GM12878 (cell line): Measurements from ENCODE around the gene AP3B2. TPM values are rescaled to one million over a fixed set of nuclear protein-coding genes. Genes with fewer than 3 reads are reported as not detected.

Source experiments
- ATAC-seq: fragments of 200-7000 bp; cut with Tn5 transposase; 3 replicates; pipeline ENCODE4 v1.9.1; 2020; ENCODE audit warnings: mild to moderate bottlenecking, moderate library complexity
- BruUV-seq: library from RNA; stranded (reverse); fragments of 400-500 nt; replicated peaks from 2 replicates; lab custom pipeline; 2021; lab: Mats Ljungman, UMichigan
- CTCF ChIA-PET: fragments of 300-600 bp; sonication (Branson Sonifier 250); formaldehyde crosslinking; extraction: SDS; loops from one replicate; lab custom pipeline; 2021; ENCODE audit warnings: inconsistent platforms; lab: Yijun Ruan, JAX
- POLR2A ChIA-PET: fragments of 350-600 bp; formaldehyde crosslinking; extraction: SDS; loops from one replicate; lab custom pipeline; 2021; ENCODE audit warnings: inconsistent platforms; lab: Charles Lee
- RAD21 ChIA-PET: fragments of 300-600 bp; sonication (Branson Sonifier 250); formaldehyde crosslinking; loops from one replicate; lab custom pipeline; 2023; ENCODE audit warnings: antibody characterized with exemption; ENCODE audit not compliant: unreplicated experiment; lab: Charles Lee
- SMC1A ChIA-PET: fragments of 300-600 bp; sonication (Branson Sonifier 250); formaldehyde crosslinking; loops from one replicate; lab custom pipeline; 2023; ENCODE audit not compliant: unreplicated experiment, uncharacterized antibody; lab: Charles Lee
- DNase-seq: peaks from one replicate; pipeline ENCODE4 v3.0.0-alpha.2; 2011; ENCODE audit warnings: low read depth, low spot score
- FAIRE-seq: peaks from 3 replicates; lab custom pipeline; 2011; peaks lifted over from hg19 to GRCh38; lab: Jason Lieb, UNC
- H2AFZ ChIP-seq: 2 replicates; pipeline ENCODE4 v1.6.0; 2011; ENCODE audit warnings: low read depth, low read length, control low read depth; ENCODE audit not compliant: control insufficient read depth
- H3K27ac ChIP-seq: 2 replicates; pipeline ENCODE4 v1.5.1; 2011; ENCODE audit warnings: control low read depth; ENCODE audit not compliant: control insufficient read depth, insufficient read depth
- H3K27me3 ChIP-seq, 2 experiments: replicated peaks in 1 of 2; 2 replicates each; pipeline versions ENCODE4 v1.6.0 to v1.6.1; 2011; ENCODE audit warnings: low read length in 1 of 2; ENCODE audit not compliant: control insufficient read depth in 2 of 2, insufficient read depth in 2 of 2
- H3K36me3 ChIP-seq, 2 experiments: 2 replicates each; pipeline ENCODE4 v1.5.1; 2011; ENCODE audit warnings: low read length in 1 of 2; ENCODE audit not compliant: control insufficient read depth in 2 of 2, insufficient read depth in 2 of 2
- H3K4me1 ChIP-seq: 2 replicates; pipeline ENCODE4 v1.6.1; 2011; ENCODE audit warnings: mild to moderate bottlenecking, low read length, moderate library complexity, mixed read lengths; ENCODE audit not compliant: control insufficient read depth, insufficient read depth
- H3K4me2 ChIP-seq: 2 replicates; pipeline ENCODE4 v1.6.0; 2011; ENCODE audit warnings: control low read depth; ENCODE audit not compliant: control insufficient read depth, insufficient read depth
- H3K4me3 ChIP-seq: fragments of 200-600 bp; sonication (generic); 2 replicates; pipeline ENCODE4 v1.5.1; 2016
- H3K79me2 ChIP-seq: 2 replicates; pipeline ENCODE4 v1.6.0; 2011; ENCODE audit warnings: low read length; ENCODE audit not compliant: control insufficient read depth, insufficient read depth
- H3K9ac ChIP-seq: 2 replicates; pipeline ENCODE4 v1.8.0; 2011; ENCODE audit warnings: low read length, control low read depth, mixed read lengths; ENCODE audit not compliant: control insufficient read depth, insufficient read depth
- H3K9me3 ChIP-seq: replicated peaks from 3 replicates; pipeline ENCODE4 v1.5.1; 2011; ENCODE audit warnings: mild to moderate bottlenecking, low read length; ENCODE audit not compliant: control insufficient read depth, insufficient read depth
- H4K20me1 ChIP-seq: 2 replicates; pipeline ENCODE4 v1.6.0; 2011; ENCODE audit not compliant: control insufficient read depth, insufficient read depth
- ASH2L ChIP-seq: fragments of 300-600, 200-600 bp; sonication (generic); IDR thresholded peaks from 2 replicates; pipeline ENCODE4 v1.6.1; 2017; ENCODE audit warnings: low read depth, mild to moderate bottlenecking, borderline replicate concordance
- ATF3 ChIP-seq: IDR thresholded peaks from 2 replicates; pipeline ENCODE4 v1.6.1; 2011; ENCODE audit warnings: low read depth, mild to moderate bottlenecking, low read length, moderate library complexity, borderline replicate concordance; ENCODE audit errors: extremely low read depth
- BCLAF1 ChIP-seq: fragments of 450-650 bp; IDR thresholded peaks from 2 replicates; pipeline ENCODE4 v1.6.1; 2017; ENCODE audit warnings: antibody characterized with exemption, mild to moderate bottlenecking, moderate library complexity
- E2F4 ChIP-seq: IDR thresholded peaks from 2 replicates; pipeline ENCODE4 v1.6.1; 2012; ENCODE audit warnings: low read depth, low read length, improper control_type of control experiment
- FOXM1 ChIP-seq: IDR thresholded peaks from 2 replicates; pipeline ENCODE4 v1.6.1; 2012; ENCODE audit warnings: low read depth, mild to moderate bottlenecking, inconsistent platforms, low read length, moderate library complexity
- HSF1 ChIP-seq: fragments of 150-350 bp; IDR thresholded peaks from 2 replicates; pipeline ENCODE4 v1.6.1; 2014; ENCODE audit warnings: mild to moderate bottlenecking, low read depth, low read length
- IKZF2 ChIP-seq, 2 experiments: fragments of 450-650 bp; IDR thresholded peaks; 2 replicates each; pipeline ENCODE4 v1.6.1; 2017; ENCODE audit warnings: mild to moderate bottlenecking in 2 of 2, moderate library complexity in 2 of 2
- MEF2A ChIP-seq: IDR thresholded peaks from 2 replicates; pipeline ENCODE4 v1.6.1; 2011; ENCODE audit warnings: low read depth, mild to moderate bottlenecking, low read length, moderate library complexity; ENCODE audit not compliant: insufficient read depth
- MTA2 ChIP-seq: fragments of 450-650 bp; IDR thresholded peaks from 2 replicates; pipeline ENCODE4 v1.6.1; 2016; ENCODE audit warnings: low read depth, mild to moderate bottlenecking, moderate library complexity
- PAX5 ChIP-seq: IDR thresholded peaks from 2 replicates; pipeline ENCODE4 v1.6.1; 2011; ENCODE audit warnings: low read depth, low read length, borderline replicate concordance
- PKNOX1 ChIP-seq: fragments of 450-650 bp; IDR thresholded peaks from 2 replicates; pipeline ENCODE4 v1.6.1; 2016; ENCODE audit warnings: mild to moderate bottlenecking
- RAD21 ChIP-seq: IDR thresholded peaks from 2 replicates; pipeline ENCODE4 v1.6.1; 2011; ENCODE audit warnings: mild to moderate bottlenecking, low read depth, low read length, moderate library complexity; ENCODE audit not compliant: insufficient read depth
- SMAD1 ChIP-seq: fragments of 450-650 bp; IDR thresholded peaks from 2 replicates; pipeline ENCODE4 v1.6.1; 2018; ENCODE audit warnings: mild to moderate bottlenecking, low read depth; ENCODE audit not compliant: partially characterized antibody
- SREBF1 ChIP-seq: IDR thresholded peaks from 2 replicates; pipeline ENCODE4 v1.6.1; 2012; ENCODE audit warnings: mild to moderate bottlenecking, low read length
- USF1 ChIP-seq: IDR thresholded peaks from 2 replicates; pipeline ENCODE4 v1.6.1; 2011; ENCODE audit warnings: borderline replicate concordance, low read depth, mild to moderate bottlenecking, moderate library complexity, mixed read lengths, low read length; ENCODE audit not compliant: insufficient read depth; ENCODE audit errors: extremely low read length
- YBX1 ChIP-seq: fragments of 450-650 bp; IDR thresholded peaks from 2 replicates; pipeline ENCODE4 v1.6.1; 2016; ENCODE audit warnings: antibody characterized with exemption
- ZBED1 ChIP-seq: IDR thresholded peaks from 2 replicates; pipeline ENCODE4 v1.6.1; 2016; ENCODE audit warnings: borderline replicate concordance
- WGBS: methylation state at CpG from one replicate; pipeline ENCODE4 v1.1.6; 2016; ENCODE audit warnings: low lambda C conversion rate; ENCODE audit not compliant: insufficient replicate concordance, insufficient coverage; ENCODE audit errors: missing lambda C conversion rate; 5-methylcytosine and 5-hydroxymethylcytosine counted together
- in situ Hi-C: fragments of 300-500 bp; cut with MboI; formaldehyde crosslinking; loops from 9 replicates; pipeline ENCODE4 v1.14.3; 2018; ENCODE audit warnings: mixed read lengths
- intact Hi-C: fragments of 100-400 bp; cut with micrococcal nuclease; formaldehyde crosslinking; loops from one replicate; pipeline ENCODE4 v1.14.2; 2022; ENCODE audit not compliant: unreplicated experiment
- polyA plus RNA-seq, 11 experiments: library from polyadenylated mRNA; depleted of rRNA in 4 of 11; unstranded in 6 of 11; stranded (reverse) in 5 of 11; fragments of >200 nt; fragmentation: Nextera tagmentation in 4 of 11; fragmentation: Illumina TruSeq in 1 of 11; extraction: Ambion mirVana in 4 of 11; extraction: Trizol in 1 of 11; gene quantifications; 1 replicate in 1 of 11; 2 replicates in 10 of 11; pipeline versions ENCODE4 v1.2.1 to v1.2.3, GENCODE V29; 2011 to 2016; ENCODE audit warnings: inconsistent platforms in 2 of 11, missing spikeins in 2 of 11, low read depth in 1 of 11
- total RNA-seq, 4 experiments: library from RNA; depleted of rRNA in 3 of 4; stranded (reverse); fragments of >200 nt in 3 of 4; fragmentation: Illumina TruSeq in 1 of 4; extraction: Trizol in 1 of 4; gene quantifications; 2 replicates each; pipeline versions ENCODE4 v1.2.1 to v1.2.3, GENCODE V29; 2013 to 2021

The AP3B2 gene
- total and polyA plus RNA-seq, 10 of the 15 experiments (the other 5 are each of a cell fraction or from before 2014, with no cell fraction given) = not detected

GRCh38 chr15:82613747-82614146 is 95.9 kb downstream of the AP3B2 start (continued):
- no peak for TF ChIP-seq PKNOX1
- TF ChIP-seq ZBED1 = no peak
- no peak for TF ChIP-seq BCLAF1
- no peak for TF ChIP-seq MTA2
- TF ChIP-seq E2F4 = no peak

GRCh38 chr15:82611348-82611747 is 98.3 kb downstream of the AP3B2 start:
- Histone ChIP-seq H4K20me1 (no peaks in the 10 kb centered on the region), H3K4me1 (no peaks in the 10 kb centered on the region), H3K9ac (no peak overlapping the region), H3K79me2 (no peaks in the 10 kb centered on the region), H3K27ac (no peak overlapping the region), H3K9me3 (no peaks in the 10 kb centered on the region), H3K4me3 (no peak overlapping the region), H3K27me3 (no peaks in the 10 kb centered on the region), H3K36me3 (no peaks in the 10 kb centered on the region), H2AFZ (no peak overlapping the region), H3K4me2 (no peak overlapping the region)
- ChIA-PET RAD21 (no interaction called here), SMC1A (no interaction called here), CTCF (no interaction called here), POLR2A (no interaction called here)
- 65% methylated on average over 4 of the region's 4 CpGs for WGBS
- intact Hi-C loops = no loop called here
- BruUV-seq = no TSS peak
- FAIRE-seq = no peak
- in situ Hi-C loops = no loop called here
- no peak for DNase-seq
- no peak for ATAC-seq
- no peak for TF ChIP-seq PAX5
- no peak for TF ChIP-seq USF1
- TF ChIP-seq MEF2A = no peak
- no peak for TF ChIP-seq IKZF2 (IDR thresholded peaks at IDR 0.05)
- TF ChIP-seq YBX1 = no peak
- TF ChIP-seq HSF1 = no peak
- TF ChIP-seq ATF3 = no peak
- no peak for TF ChIP-seq FOXM1
- no peak for TF ChIP-seq RAD21
- no peak for TF ChIP-seq ASH2L
- TF ChIP-seq SMAD1 = no peak
- no peak for TF ChIP-seq SREBF1
